SK-N-MC (cell line): ENCODE results near the gene FASTK.

ENCODE experiments used
- EZH2 ChIP-seq: fragments of 200-600 bp; sonication (generic); IDR thresholded peaks from one replicate; pipeline ENCODE4 v1.6.1; 2017; ENCODE audit warnings: antibody characterized with exemption
- POLR2AphosphoS5 ChIP-seq: IDR thresholded peaks from 2 replicates; pipeline ENCODE4 v1.6.1; 2012; ENCODE audit warnings: mild to moderate bottlenecking, low read depth, low read length, borderline replicate concordance

- TF ChIP-seq POLR2AphosphoS5 (no peak), EZH2 (no peak)
Observed at GRCh38 chr7:151071032-151071866, 9.4 kb downstream of the FASTK start.
